GM18868 (cell line): ENCODE data around the gene CA10.

ENCODE experiments used
- ATAC-seq: cut with Tn5 transposase; IDR thresholded peaks from one replicate; pipeline ENCODE4 v1.9.1; 2021; ENCODE audit warnings: mild to moderate bottlenecking, moderate library complexity; ENCODE audit not compliant: unreplicated experiment

The CA10 gene

GRCh38 chr17:52049051-52049450, 109.5 kb downstream of the CA10 start:
- no peak for ATAC-seq

- no peak for ATAC-seq
These were observed 110.2 kb downstream of the CA10 start for GRCh38 chr17:52048137-52048898.

GRCh38 chr17:52047086-52047485, 111.4 kb downstream of the CA10 start:
- no peak for ATAC-seq

- ATAC-seq: no peak
These were observed 117.3 kb downstream of the CA10 start for GRCh38 chr17:52041123-52041617.

- ATAC-seq: no peak
These were observed 122.1 kb downstream of the CA10 start for GRCh38 chr17:52036416-52036815.

- ATAC-seq: no peak
These were observed 123.1 kb downstream of the CA10 start for GRCh38 chr17:52035336-52035915.

- ATAC-seq: no peak
These were observed 126.1 kb downstream of the CA10 start for GRCh38 chr17:52032454-52032853.

GRCh38 chr17:52030052-52030451, 128.5 kb downstream of the CA10 start:
- ATAC-seq: no peak

GRCh38 chr17:52027620-52028295, 130.8 kb downstream of the CA10 start:
- ATAC-seq: no peak

GRCh38 chr17:52027081-52027480, 131.4 kb downstream of the CA10 start:
- ATAC-seq: no peak

- ATAC-seq: no peak
These were observed 132.4 kb downstream of the CA10 start for GRCh38 chr17:52026075-52026474.

- ATAC-seq: no peak
These were observed 133.3 kb downstream of the CA10 start for GRCh38 chr17:52025236-52025635.

- ATAC-seq: no peak
These were observed 134.1 kb downstream of the CA10 start for GRCh38 chr17:52024300-52024870.

GRCh38 chr17:52011064-52011463, 147.4 kb downstream of the CA10 start:
- ATAC-seq: no peak

- no peak for ATAC-seq
These were observed 158.9 kb downstream of the CA10 start for GRCh38 chr17:51999654-52000053.

GRCh38 chr17:51997723-51998122, 160.8 kb downstream of the CA10 start:
- no peak for ATAC-seq

- ATAC-seq: no peak
These were observed 162.6 kb downstream of the CA10 start for GRCh38 chr17:51995797-51996403.

GRCh38 chr17:51992864-51993416, 165.6 kb downstream of the CA10 start:
- no peak for ATAC-seq

- ATAC-seq: no peak
These were observed 187.4 kb downstream of the CA10 start for GRCh38 chr17:51971121-51971520.

- ATAC-seq: no peak
These were observed 196.8 kb downstream of the CA10 start for GRCh38 chr17:51961689-51962088.

- no peak for ATAC-seq
These were observed 200.7 kb downstream of the CA10 start for GRCh38 chr17:51957786-51958185.
